H1 (cell line): Measurements from ENCODE around the gene FARP2. TPM values are rescaled to one million over a fixed set of nuclear protein-coding genes. Genes with fewer than 3 reads are reported as not detected.

Experiments
- CTCF ChIA-PET: fragments of 300-600 bp; sonication (Branson Sonifier 250); formaldehyde crosslinking; loops from one replicate; lab custom pipeline; 2021; ENCODE audit not compliant: partially characterized antibody; lab: Charles Lee
- POLR2A ChIA-PET: fragments of 300-600 bp; sonication (Branson Sonifier 250); formaldehyde crosslinking; loops from one replicate; lab custom pipeline; 2021; ENCODE audit warnings: inconsistent platforms; ENCODE audit not compliant: partially characterized antibody; lab: Charles Lee
- DNase-seq, 2 experiments: peaks; one replicate each; pipeline versions ENCODE4 v3.0.0 to v3.0.0-alpha.2; 2010 to 2022; ENCODE audit warnings: low spot score in 2 of 2, low read depth in 1 of 2, mixed read lengths in 1 of 2
- FAIRE-seq: peaks from 2 replicates; lab custom pipeline; 2011; peaks lifted over from hg19 to GRCh38; lab: Jason Lieb, UNC
- H2AFZ ChIP-seq: 2 replicates; pipeline ENCODE4 v1.8.1; 2012; ENCODE audit warnings: low read length, inconsistent platforms
- H2AK5ac ChIP-seq: 2 replicates; pipeline ENCODE4 v1.6.1; 2013; ENCODE audit warnings: low read depth, low read length
- H2BK120ac ChIP-seq: replicated peaks from 2 replicates; pipeline ENCODE3; 2013; ENCODE audit warnings: low read depth, low read length, inconsistent platforms
- H2BK12ac ChIP-seq: 2 replicates; pipeline ENCODE4 v1.6.1; 2013; ENCODE audit warnings: low read depth, low read length
- H2BK15ac ChIP-seq: 2 replicates; pipeline ENCODE4 v1.6.1; 2013; ENCODE audit warnings: low read length
- H2BK20ac ChIP-seq: 2 replicates; pipeline ENCODE4 v1.6.1; 2013; ENCODE audit warnings: low read length
- H2BK5ac ChIP-seq: 2 replicates; pipeline ENCODE4 v1.6.1; 2013; ENCODE audit warnings: low read depth, low read length
- H3K14ac ChIP-seq: 2 replicates; pipeline ENCODE4 v1.6.1; 2013; ENCODE audit warnings: inconsistent platforms; ENCODE audit not compliant: insufficient read length
- H3K18ac ChIP-seq: 2 replicates; pipeline ENCODE4 v1.6.1; 2013; ENCODE audit warnings: low read length; ENCODE audit errors: extremely low read depth
- H3K23ac ChIP-seq: 2 replicates; pipeline ENCODE4 v1.6.1; 2013; ENCODE audit warnings: inconsistent platforms; ENCODE audit not compliant: insufficient read length
- H3K23me2 ChIP-seq: 2 replicates; pipeline ENCODE4 v1.6.1; 2013; ENCODE audit warnings: low read depth, low read length
- H3K27ac ChIP-seq: 2 replicates; pipeline ENCODE4 v1.6.1; 2011; ENCODE audit warnings: low read depth, low read length, inconsistent platforms
- H3K27me3 ChIP-seq, 4 experiments: replicated peaks in 1 of 4; 1 replicate in 1 of 4; 2 replicates in 3 of 4; pipeline versions ENCODE4 v1.6.1 to v1.8.1; 2011 to 2013; ENCODE audit warnings: low read length in 3 of 4, mild to moderate bottlenecking in 3 of 4, inconsistent platforms in 2 of 4, mixed read lengths in 2 of 4, moderate library complexity in 1 of 4; ENCODE audit not compliant: control insufficient read depth in 3 of 4, insufficient read depth in 3 of 4; ENCODE audit errors: extremely low read depth in 1 of 4
- H3K36me3 ChIP-seq, 4 experiments: 2 replicates each; pipeline versions ENCODE4 v1.6.1 to v1.8.1; 2011 to 2013; ENCODE audit warnings: mild to moderate bottlenecking in 4 of 4, low read length in 3 of 4, moderate library complexity in 2 of 4, control low read depth in 1 of 4, inconsistent platforms in 1 of 4; ENCODE audit not compliant: insufficient read depth in 4 of 4, control insufficient read depth in 2 of 4
- H3K4ac ChIP-seq: replicated peaks from 2 replicates; pipeline ENCODE3; 2013; ENCODE audit warnings: low read length, low read depth, mixed read lengths, inconsistent platforms; ENCODE audit not compliant: insufficient read length
- H3K4me1 ChIP-seq, 4 experiments: replicated peaks in 1 of 4; 1 replicate in 1 of 4; 2 replicates in 3 of 4; pipeline versions ENCODE4 v1.6.1 to v1.8.1; 2011 to 2013; ENCODE audit warnings: low read length in 3 of 4, inconsistent platforms in 2 of 4, mixed read lengths in 1 of 4; ENCODE audit not compliant: insufficient read depth in 4 of 4, control insufficient read depth in 3 of 4
- H3K4me2 ChIP-seq, 2 experiments: 2 replicates each; pipeline versions ENCODE4 v1.6.1 to v1.8.1; 2011 to 2013; ENCODE audit warnings: low read depth in 2 of 2, low read length in 2 of 2, control low read depth in 1 of 2, inconsistent platforms in 1 of 2, mild to moderate bottlenecking in 1 of 2; ENCODE audit not compliant: insufficient read depth in 1 of 2
- H3K4me3 ChIP-seq, 4 experiments: fragments of 200-600, 300-600 bp in 1 of 4; sonication (generic), shearing (Covaris generic), sonication (Bioruptor Twin) in 1 of 4; 2 replicates each; pipeline versions ENCODE4 v1.5.1 to v1.8.1; 2011 to 2016; ENCODE audit warnings: low read length in 4 of 4, low read depth in 3 of 4, control low read depth in 2 of 4, inconsistent platforms in 2 of 4, mild to moderate bottlenecking in 2 of 4, mixed read lengths in 1 of 4, moderate library complexity in 1 of 4; ENCODE audit not compliant: insufficient read depth in 2 of 4; ENCODE audit errors: extremely low read depth in 1 of 4
- H3K56ac ChIP-seq: replicated peaks from 2 replicates; pipeline ENCODE3; 2013; ENCODE audit warnings: low read depth, mild to moderate bottlenecking, mixed read lengths, low read length, inconsistent platforms; ENCODE audit not compliant: insufficient read length
- H3K79me1 ChIP-seq: 2 replicates; pipeline ENCODE4 v1.6.1; 2013; ENCODE audit warnings: low read depth, low read length, control low read depth
- H3K79me2 ChIP-seq, 2 experiments: 2 replicates each; pipeline versions ENCODE4 v1.6.1 to v1.8.1; 2012 to 2013; ENCODE audit warnings: low read length in 2 of 2, mild to moderate bottlenecking in 2 of 2, inconsistent platforms in 1 of 2; ENCODE audit not compliant: insufficient read depth in 2 of 2, control insufficient read depth in 1 of 2
- H3K9ac ChIP-seq, 4 experiments: replicated peaks in 1 of 4; 1 replicate in 1 of 4; 2 replicates in 3 of 4; pipeline versions ENCODE4 v1.6.1 to v1.8.1; 2011 to 2013; ENCODE audit warnings: low read depth in 3 of 4, low read length in 3 of 4, control low read depth in 2 of 4, mild to moderate bottlenecking in 2 of 4, moderate library complexity in 2 of 4, inconsistent platforms in 1 of 4; ENCODE audit errors: extremely low read depth in 1 of 4
- H3K9me3 ChIP-seq, 2 experiments: 2 replicates each; pipeline versions ENCODE4 v1.6.1 to v1.8.1; 2012 to 2013; ENCODE audit warnings: mild to moderate bottlenecking in 2 of 2, moderate library complexity in 2 of 2, control low read depth in 1 of 2, inconsistent platforms in 1 of 2, low read depth in 1 of 2, low read length in 1 of 2, mixed read lengths in 1 of 2; ENCODE audit not compliant: insufficient read depth in 2 of 2
- H4K20me1 ChIP-seq, 2 experiments: replicated peaks in 1 of 2; 2 replicates each; pipeline versions ENCODE3 to v1.8.1; 2011 to 2013; ENCODE audit warnings: inconsistent platforms in 2 of 2, low read length in 2 of 2, mild to moderate bottlenecking in 1 of 2; ENCODE audit not compliant: insufficient read depth in 2 of 2, control insufficient read depth in 1 of 2
- H4K5ac ChIP-seq: 2 replicates; pipeline ENCODE4 v1.6.1; 2013; ENCODE audit warnings: low read length, low read depth, mixed read lengths, inconsistent platforms; ENCODE audit not compliant: insufficient read length
- H4K8ac ChIP-seq: 2 replicates; pipeline ENCODE4 v1.8.0; 2013; ENCODE audit warnings: mild to moderate bottlenecking, moderate library complexity, low read length, inconsistent platforms; ENCODE audit not compliant: insufficient read depth; ENCODE audit errors: extremely low read depth
- H4K91ac ChIP-seq: replicated peaks from 2 replicates; pipeline ENCODE3; 2013; ENCODE audit warnings: low read length, mixed read lengths, inconsistent platforms; ENCODE audit not compliant: insufficient read length
- ATF3 ChIP-seq: IDR thresholded peaks from 2 replicates; pipeline ENCODE4 v1.6.1; 2011; ENCODE audit warnings: low read depth, mild to moderate bottlenecking, low read length; ENCODE audit not compliant: insufficient read depth
- BACH1 ChIP-seq: IDR thresholded peaks from 2 replicates; pipeline ENCODE4 v1.6.1; 2012; ENCODE audit warnings: low read length, improper control_type of control experiment
- CBX5 ChIP-seq: fragments of 300-800, 300-1000 bp; sonication (generic); IDR thresholded peaks from 2 replicates; pipeline ENCODE4 v1.7.1; 2016; ENCODE audit warnings: antibody characterized with exemption, low read length, low read depth
- POLR2A ChIP-seq, 2 experiments: IDR thresholded peaks; 1 replicate in 1 of 2; 2 replicates in 1 of 2; pipeline ENCODE4 v1.6.1; 2011; ENCODE audit warnings: low read depth in 2 of 2, low read length in 2 of 2, mild to moderate bottlenecking in 2 of 2; ENCODE audit errors: control extremely low read depth in 1 of 2
- POLR2AphosphoS5 ChIP-seq: IDR thresholded peaks from 2 replicates; pipeline ENCODE4 v1.6.1; 2011; ENCODE audit warnings: low read depth, low read length
- RBBP5 ChIP-seq: IDR thresholded peaks from 2 replicates; pipeline ENCODE4 v1.7.1; 2012; ENCODE audit warnings: low read depth, mild to moderate bottlenecking, inconsistent platforms, low read length, moderate library complexity, borderline replicate concordance
- RFX5 ChIP-seq: IDR thresholded peaks from 2 replicates; pipeline ENCODE4 v1.6.1; 2011; ENCODE audit warnings: low read depth, low read length, improper control_type of control experiment, borderline replicate concordance
- TAF1 ChIP-seq: IDR thresholded peaks from 2 replicates; pipeline ENCODE4 v1.6.1; 2011; ENCODE audit warnings: mild to moderate bottlenecking, low read depth, low read length
- polyA plus RNA-seq, 7 experiments: library from polyadenylated mRNA; depleted of rRNA in 3 of 7; stranded (reverse) in 5 of 7; unstranded in 2 of 7; fragments of >200 nt in 5 of 7; fragments of 200-250 nt in 2 of 7; gene quantifications; 1 replicate in 5 of 7; 2 replicates in 1 of 7; 4 replicates in 1 of 7; pipeline versions ENCODE4 v1.2.1 to v1.2.3, GENCODE V29; 2011 to 2013; ENCODE audit warnings: missing spikeins in 2 of 7, mixed read lengths in 2 of 7
- total RNA-seq: library from RNA; stranded (reverse); fragmentation: NEBNext Ultra II Directional; extraction: Animal tissue kit (Norgen Biotek cat#: 25700); gene quantifications from 2 replicates; pipeline ENCODE4 v1.2.1, GENCODE V29; 2021

Gene FARP2
- total and polyA plus RNA-seq, 2 of the 8 experiments (the other 6 are each of a cell fraction or from before 2014, with no cell fraction given) = 12.4 to 33.4 TPM

GRCh38 chr2:241324775-241325174 is 31.3 kb upstream of the FARP2 start:
- H2BK20ac ChIP-seq = no peak overlapping the region
- H2AFZ ChIP-seq = no peak overlapping the region
- CTCF ChIA-PET = no interaction called here
- H3K14ac ChIP-seq = no peak overlapping the region
- no peak overlapping the region for H3K27ac ChIP-seq
- H3K4me1 ChIP-seq = peaks cover 0 to 3% (median under 1%) of the 10 kb centered on the region in 4 experiments; a peak in 3 of 7 replicates
- no peak overlapping the region for H2BK15ac ChIP-seq
- DNase-seq = no peak
- peaks cover 11 to 24% of the 10 kb centered on the region in 2 experiments for H4K20me1 ChIP-seq
- H3K18ac ChIP-seq = no peak overlapping the region
- no peaks in the 10 kb centered on the region; the same call in 1 of the 2 replicates for H3K23me2 ChIP-seq
- H2BK120ac ChIP-seq = no peak overlapping the region
- no peak overlapping the region for H4K5ac ChIP-seq
- no peak overlapping the region for H4K8ac ChIP-seq
- H3K79me2 ChIP-seq = peaks cover 26 to 85% of the 10 kb centered on the region in 2 experiments
- TF ChIP-seq RFX5 (no peak), BACH1 (no peak), POLR2AphosphoS5 (no peak), RBBP5 (no peak), TAF1 (no peak), ATF3 (no peak), CBX5 (no peak), POLR2A (IDR thresholded peaks at IDR 0.05; ENCODE audit: control extremely low read depth in 1 of 2, low read depth in 2 of 2, low read length in 2 of 2) (no peak)
- TF ChIP-seq, all 59 proteins: peak for 0
- no peak for FAIRE-seq
- H3K9ac ChIP-seq = no peak overlapping the region
- H3K4me3 ChIP-seq = no peak overlapping the region
- POLR2A ChIA-PET = interaction anchor here (1.6 to 2.1 kb wide), 2 partner anchors 9 to 10 kb away, joined by 5 to 8 read pairs; partner anchors contain the start of gene SEPTIN2
- H3K4ac ChIP-seq = no peak overlapping the region
- no peak overlapping the region for H3K23ac ChIP-seq
- no peak overlapping the region for H3K56ac ChIP-seq
- H3K36me3 ChIP-seq = peaks cover 0 to 41% (median 6%) of the 10 kb centered on the region in 4 experiments; a peak in 4 of 8 replicates
- no peaks in the 10 kb centered on the region for H3K27me3 ChIP-seq
- no peak overlapping the region for H3K4me2 ChIP-seq
- H3K79me1 ChIP-seq = peaks cover 6% of the 10 kb centered on the region
- H2BK5ac ChIP-seq = no peak overlapping the region
- no peaks in the 10 kb centered on the region for H3K9me3 ChIP-seq
- H2BK12ac ChIP-seq = no peak overlapping the region
- no peak overlapping the region for H2AK5ac ChIP-seq
- H4K91ac ChIP-seq = no peak overlapping the region
